Measurements from ENCODE around the gene RSAD2. TPM values are rescaled to one million over a fixed set of nuclear protein-coding genes. Genes with fewer than 3 reads are reported as not detected.

The RSAD2 gene
- total and polyA plus RNA-seq, 12 donors = 1.6 to 16.1 (median 5.4) TPM

GRCh38 chr2:6921321-6921922 is 43.8 kb downstream of the RSAD2 start:
- no peak for TF ChIP-seq CTCF (IDR thresholded peaks at IDR 0.05)
- Histone ChIP-seq H3K27ac (peak overlapping the region in 6 of 10 donors; percentile 22 to 59 (median 43)), H3K4me3 (no peak overlapping the region), H3K4me1 (peaks cover 7 to 87% (median 68%) of the 10 kb centered on the region in 9 donors), H3K9me3 (no peaks in the 10 kb centered on the region), H3K36me3 (no peaks in the 10 kb centered on the region), H3K27me3 (no peaks in the 10 kb centered on the region)
- intact Hi-C loops (cut with DNase I) = loop anchor here in 5 of 10 donors (5.0 to 10.0 kb wide), 5 partner anchors 36 to 86 kb away; no protein-coding TSS in a partner anchor
- peak in 1 of 2 donors; percentile 25 for DNase-seq
- 44 to 49% methylated on average over 11 of the region's 11 CpGs for WGBS, 2 donors
- ATAC-seq = peak in 7 of 8 donors; percentile 8 to 83 (median 58)

- 68 to 75% methylated on average over 8 of the region's 8 CpGs for WGBS, 2 donors
- intact Hi-C loops (cut with DNase I) = loop anchor here in 5 of 10 donors (5.0 to 10.0 kb wide), 5 partner anchors 35 to 85 kb away; no protein-coding TSS in a partner anchor
- DNase-seq (no peak), ATAC-seq (no peak)
- peak overlapping the region in 1 of 10 donors; percentile 59 for H3K27ac ChIP-seq
- peak in 1 of 9 donors; percentile 15 for TF ChIP-seq CTCF (IDR thresholded peaks at IDR 0.05)
- no peaks in the 10 kb centered on the region for H3K9me3 ChIP-seq
- no peaks in the 10 kb centered on the region for H3K36me3 ChIP-seq
- peaks cover 7 to 91% (median 69%) of the 10 kb centered on the region in 9 donors for H3K4me1 ChIP-seq
- no peaks in the 10 kb centered on the region for H3K27me3 ChIP-seq
- H3K4me3 ChIP-seq = no peak overlapping the region
Measured at GRCh38 chr2:6922201-6922656, 44.7 kb downstream of the RSAD2 start.

- H3K4me1 ChIP-seq = peaks cover 11 to 97% (median 77%) of the 10 kb centered on the region in 9 donors
Measured at GRCh38 chr2:6923319-6923718, 45.7 kb downstream of the RSAD2 start.

More at GRCh38 chr2:6923319-6923718, 45.7 kb downstream of the RSAD2 start:
- Histone ChIP-seq H3K9me3 (no peaks in the 10 kb centered on the region), H3K4me3 (no peak overlapping the region), H3K36me3 (no peaks in the 10 kb centered on the region), H3K27me3 (no peaks in the 10 kb centered on the region), H3K27ac (no peak overlapping the region)
- WGBS, 2 donors = 45 to 72% methylated on average over 10 of the region's 10 CpGs
- ATAC-seq (peak in 4 of 8 donors; percentile 26 to 44 (median 36)), DNase-seq (peak in 1 of 2 donors; percentile 47)
- TF ChIP-seq CTCF (IDR thresholded peaks at IDR 0.05) = no peak
- intact Hi-C loops (cut with DNase I) = loop anchor here in 5 of 10 donors (5.0 to 10.0 kb wide), 5 partner anchors 34 to 84 kb away; no protein-coding TSS in a partner anchor
